HEK293T (cell line): Measurements from ENCODE around the gene BTN1A1.

ENCODE experiments used
- BHLHE40 ChIP-seq: fragments of 450-650 bp; IDR thresholded peaks from 2 replicates; pipeline ENCODE4 v1.6.1; 2016; ENCODE audit warnings: mild to moderate bottlenecking, moderate library complexity, borderline replicate concordance
- CTBP1 ChIP-seq: fragments of 450-650 bp; IDR thresholded peaks from 2 replicates; pipeline ENCODE4 v1.6.1; 2016; ENCODE audit warnings: borderline replicate concordance
- ELF4 ChIP-seq: fragments of 450-650 bp; IDR thresholded peaks from 2 replicates; pipeline ENCODE4 v1.6.1; 2017; ENCODE audit warnings: antibody characterized with exemption
- FOXA1 ChIP-seq: fragments of 450-650 bp; IDR thresholded peaks from 2 replicates; pipeline ENCODE4 v1.6.1; 2016; ENCODE audit warnings: mild to moderate bottlenecking
- FOXK2 ChIP-seq: fragments of 450-650 bp; IDR thresholded peaks from 2 replicates; pipeline ENCODE4 v1.6.1; 2016; ENCODE audit warnings: mild to moderate bottlenecking
- FOXM1 ChIP-seq: fragments of 450-650 bp; IDR thresholded peaks from 2 replicates; pipeline ENCODE4 v1.6.1; 2017; ENCODE audit warnings: mild to moderate bottlenecking, borderline replicate concordance
- HDGF ChIP-seq: fragments of 450-650 bp; IDR thresholded peaks from 2 replicates; pipeline ENCODE4 v1.6.1; 2017; ENCODE audit warnings: antibody characterized with exemption, borderline replicate concordance
- LEF1 ChIP-seq: fragments of 450-650 bp; IDR thresholded peaks from 2 replicates; pipeline ENCODE4 v1.6.1; 2017; ENCODE audit warnings: mild to moderate bottlenecking, borderline replicate concordance
- NFRKB ChIP-seq: fragments of 450-650 bp; IDR thresholded peaks from 2 replicates; pipeline ENCODE4 v1.6.1; 2016; ENCODE audit warnings: mild to moderate bottlenecking, moderate library complexity
- SP1 ChIP-seq: fragments of 450-650 bp; IDR thresholded peaks from 2 replicates; pipeline ENCODE4 v1.6.1; 2017
- SUZ12 ChIP-seq: fragments of 450-650 bp; IDR thresholded peaks from 2 replicates; pipeline ENCODE4 v1.6.1; 2016; ENCODE audit warnings: mild to moderate bottlenecking
- ZNF384 ChIP-seq: fragments of 450-650 bp; IDR thresholded peaks from 2 replicates; pipeline ENCODE4 v1.6.1; 2016

GRCh38 chr6:26464416-26465131 is 35.5 kb upstream of the BTN1A1 start:
- no peak for TF ChIP-seq SUZ12
- TF ChIP-seq ZNF384: no peak
- no peak for TF ChIP-seq LEF1
- no peak for TF ChIP-seq SP1
- TF ChIP-seq FOXM1: no peak
- no peak for TF ChIP-seq BHLHE40
- TF ChIP-seq ELF4: no peak
- no peak for TF ChIP-seq HDGF
- TF ChIP-seq FOXA1: no peak
- no peak for TF ChIP-seq CTBP1
- no peak for TF ChIP-seq NFRKB
- TF ChIP-seq FOXK2: no peak
